ENCODE measurements around the gene MLF2. TPM values are rescaled to one million over a fixed set of nuclear protein-coding genes. Genes with fewer than 3 reads are reported as not detected.
A peak's percentile ranks its signal among the peaks of the same experiment; 100 is the strongest.
"Not testable (repeated sequence)": the region's sequence is repeated elsewhere in the genome, so short reads cannot be mapped to it uniquely, and the experiment has no call there.

The MLF2 gene
- total RNA-seq, 1 experiment from 2014 or later = 278 TPM

- peak; percentile 55 for DNase-seq (ENCODE audit: low read depth)
These were observed 17.3 kb downstream of the MLF2 start for GRCh38 chr12:6735448-6736191.

DNA sequence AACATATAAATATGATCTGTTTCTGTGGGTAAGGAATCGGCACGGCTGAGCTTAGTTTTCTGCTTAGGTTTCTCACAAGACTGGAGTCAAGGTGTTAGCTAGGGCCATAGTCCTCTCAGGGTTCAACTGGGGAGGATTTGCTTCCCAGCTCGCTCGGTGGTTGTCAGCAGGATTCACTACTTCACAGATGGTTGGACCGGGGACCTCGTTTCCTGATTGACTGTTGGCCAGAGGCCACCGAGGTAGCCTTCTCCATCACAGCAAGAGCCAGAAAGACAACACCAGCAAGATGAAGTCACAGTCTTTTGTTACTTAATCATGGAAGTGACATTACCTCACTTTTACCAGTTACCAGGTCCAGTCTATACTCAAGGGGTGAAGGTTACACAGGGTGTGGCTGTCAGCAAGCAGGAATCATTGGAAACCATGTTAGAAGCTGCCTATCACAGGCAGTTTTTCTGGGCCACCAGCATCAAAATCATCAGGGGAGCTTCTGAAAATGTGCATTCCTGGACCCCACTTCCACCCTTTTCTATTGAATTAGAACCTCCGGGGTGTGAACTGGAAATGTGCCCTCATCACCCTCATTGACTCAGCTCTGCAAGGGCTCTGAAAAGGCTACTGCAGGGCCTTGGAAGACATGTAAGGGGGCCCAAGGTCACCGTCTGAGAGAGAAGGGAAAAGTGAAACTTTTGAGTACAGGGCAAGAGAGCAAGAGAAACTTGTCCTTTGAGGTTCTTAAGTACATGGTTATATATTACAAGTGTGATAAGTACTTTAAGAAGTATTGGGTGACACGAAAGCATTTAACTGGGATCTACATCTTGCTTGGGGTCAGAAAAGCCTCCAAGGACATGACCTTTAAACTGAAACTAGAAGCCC, 18.2 kb downstream of the MLF2 start:
- DNase-seq (ENCODE audit: low read depth) = no peak

- DNase-seq (ENCODE audit: low read depth) = no peak
These were observed 22.8 kb downstream of the MLF2 start for GRCh38 chr12:6730169-6730568.

GRCh38 chr12:6729186-6729585, 23.8 kb downstream of the MLF2 start:
- no peak for DNase-seq (ENCODE audit: low read depth)

- DNase-seq (ENCODE audit: low read depth) = no peak
These were observed 27.6 kb downstream of the MLF2 start for GRCh38 chr12:6725350-6725749.

DNA sequence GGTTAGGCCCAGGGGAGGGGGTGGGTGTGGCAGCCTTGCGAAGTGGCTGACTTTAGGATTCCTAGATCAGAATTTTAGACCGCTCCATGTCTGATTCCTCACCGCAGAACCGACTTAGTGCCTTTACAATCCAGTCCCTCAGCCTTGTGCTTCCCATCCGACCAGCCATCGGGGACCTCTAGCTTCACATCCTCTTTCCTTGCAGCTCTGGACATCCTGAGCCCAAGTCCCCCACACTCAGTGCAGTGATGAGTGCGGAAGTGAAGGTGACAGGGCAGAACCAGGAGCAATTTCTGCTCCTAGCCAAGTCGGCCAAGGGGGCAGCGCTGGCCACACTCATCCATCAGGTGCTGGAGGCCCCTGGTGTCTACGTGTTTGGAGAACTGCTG, 28.5 kb downstream of the MLF2 start:
- peak; percentile 32 for DNase-seq (ENCODE audit: low read depth)

- peak; percentile 98 for DNase-seq (ENCODE audit: low read depth)
These were observed 29.1 kb downstream of the MLF2 start, which contains the start of gene COPS7A for GRCh38 chr12:6723607-6724408. Gene COPS7A, plus strand, starts transcription at chr12:6724046. Its CDS starts 611 bp downstream, at chr12:6724657.

DNA sequence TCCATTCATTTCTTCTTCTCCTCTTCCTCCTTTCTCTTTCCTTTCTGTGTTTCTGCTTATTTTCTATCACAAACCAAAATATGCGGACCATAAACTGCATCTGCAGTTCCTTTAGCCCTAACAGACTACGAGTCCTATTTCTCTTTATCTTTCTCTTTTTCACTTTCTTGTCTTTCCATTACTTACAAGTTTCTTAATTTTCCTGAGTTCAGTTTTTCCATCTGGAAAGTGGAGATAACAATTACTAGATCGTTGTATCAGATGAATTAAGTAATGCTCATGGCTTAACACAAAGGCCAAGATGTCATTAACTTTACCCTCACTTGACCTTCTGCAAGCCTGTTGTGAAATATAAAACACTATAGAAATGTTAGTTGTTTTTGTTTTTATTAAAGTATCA, 30.1 kb downstream of the MLF2 start:
- no peak for DNase-seq (ENCODE audit: low read depth)

DNA sequence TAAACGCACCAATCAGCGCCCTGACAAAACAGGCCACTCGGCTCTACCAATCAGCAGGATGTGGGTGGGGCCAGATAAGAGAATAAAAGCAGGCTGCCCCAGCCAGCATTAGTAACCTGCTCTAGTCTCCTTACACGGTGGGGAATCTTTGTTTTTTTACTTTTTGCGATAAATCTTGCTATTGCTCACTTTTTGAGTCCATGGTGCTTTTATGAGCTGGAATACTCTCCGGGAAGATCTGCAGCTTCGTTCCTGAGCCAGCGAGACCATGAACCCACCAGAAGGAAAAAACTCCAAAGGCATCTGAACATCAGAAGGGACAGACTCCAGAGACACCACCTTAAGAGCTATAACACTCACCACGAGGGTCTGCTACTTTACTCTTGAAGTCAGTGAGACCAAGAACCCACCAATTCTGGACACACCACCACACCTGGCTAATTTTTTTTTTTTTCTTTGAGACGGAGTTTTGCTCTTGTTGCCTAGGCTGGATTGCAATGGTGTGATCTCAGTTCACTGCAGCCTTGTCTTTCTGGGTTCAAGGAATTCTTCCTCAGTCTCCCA, 36.0 kb downstream of the MLF2 start:
- no peak for DNase-seq (ENCODE audit: low read depth)

DNA sequence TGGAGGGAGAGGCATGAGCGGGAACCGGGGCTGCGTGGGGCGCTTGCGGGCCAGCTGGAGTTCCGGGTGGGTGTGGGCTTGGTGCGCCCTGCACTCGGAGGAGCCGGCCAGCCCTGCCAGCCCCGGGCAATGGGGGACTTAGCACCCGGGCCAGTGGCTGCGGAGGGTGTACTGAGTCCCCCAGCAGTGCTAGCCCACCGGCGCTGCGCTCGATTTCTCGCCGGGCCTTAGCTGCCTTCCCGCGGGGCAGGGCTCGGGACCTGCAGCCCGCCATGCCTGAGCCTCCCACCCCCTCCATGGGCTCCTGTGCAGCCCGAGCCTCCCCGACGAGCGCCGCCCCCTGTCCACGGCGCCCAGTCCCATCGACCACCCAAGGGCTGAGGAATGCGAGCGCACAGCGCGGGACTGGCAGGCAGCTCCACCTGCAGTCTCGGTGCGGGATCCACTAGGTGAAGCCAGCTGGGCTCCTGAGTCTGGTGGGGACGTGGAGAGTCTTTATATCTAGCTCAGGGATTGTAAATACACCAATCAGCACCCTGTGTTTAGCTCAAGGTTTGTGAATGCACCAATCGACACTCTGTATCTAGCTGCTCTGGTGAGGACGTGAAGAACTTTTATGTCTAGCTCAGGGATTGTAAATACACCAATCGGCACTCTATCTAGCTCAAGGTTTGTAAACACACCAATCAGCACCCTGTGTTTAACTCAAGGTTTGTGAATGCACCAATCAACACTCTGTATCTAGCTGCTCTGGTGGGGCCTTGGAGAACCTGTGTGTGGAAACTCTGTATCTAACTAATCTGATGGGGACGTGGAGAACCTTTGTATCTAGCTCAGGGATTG, 36.7 kb downstream of the MLF2 start:
- DNase-seq (ENCODE audit: low read depth) = not testable (repeated sequence)

GRCh38 chr12:6708960-6709394, 44.0 kb downstream of the MLF2 start:
- no peak for DNase-seq (ENCODE audit: low read depth)

DNA sequence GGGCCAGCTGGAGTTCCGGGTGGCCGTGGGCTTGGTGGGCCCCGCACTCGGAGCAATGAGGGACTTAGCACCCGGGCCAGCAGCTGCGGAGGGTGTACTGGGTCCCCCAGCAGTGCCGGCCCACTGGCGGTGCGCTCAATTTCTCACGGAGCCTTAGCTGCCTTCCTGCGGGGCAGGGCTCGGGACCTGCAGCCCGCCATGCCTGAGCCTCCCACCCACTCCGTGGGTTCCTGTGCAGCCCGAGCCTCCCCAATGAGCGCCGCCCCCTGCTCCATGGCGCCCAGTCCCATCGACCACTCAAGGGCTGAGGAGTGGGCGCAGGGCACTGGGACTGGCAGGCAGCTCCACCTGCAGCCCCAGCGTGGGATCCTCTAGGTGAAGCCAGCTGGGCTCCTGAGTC, 44.6 kb downstream of the MLF2 start:
- not testable (repeated sequence) for DNase-seq (ENCODE audit: low read depth)

GRCh38 chr12:6703631-6704030, 49.3 kb downstream of the MLF2 start:
- peak; percentile 25 for DNase-seq (ENCODE audit: low read depth)

- DNase-seq (ENCODE audit: low read depth) = peak; percentile 41
These were observed 51.7 kb downstream of the MLF2 start for GRCh38 chr12:6701078-6701768.

DNA sequence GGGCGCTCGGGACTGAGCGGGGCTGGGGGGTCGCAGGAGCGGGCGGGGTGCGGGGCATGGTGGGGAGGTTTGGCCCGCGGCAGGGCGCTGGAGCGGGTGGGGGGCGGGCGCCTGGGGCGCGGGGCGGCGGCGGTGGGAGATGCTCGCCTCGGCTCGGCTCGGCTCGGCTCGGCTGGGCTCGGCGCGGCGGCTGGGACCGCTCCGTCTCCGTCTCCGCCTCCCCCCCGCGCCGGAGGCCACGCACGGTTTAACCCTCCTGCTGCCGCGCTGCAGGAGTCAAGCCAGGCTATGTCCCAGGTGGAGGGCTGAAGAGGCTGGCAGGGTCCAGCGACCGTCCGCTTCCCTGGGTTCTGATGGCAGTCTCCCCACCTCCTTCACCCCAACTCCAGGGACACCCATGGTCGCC, 52.3 kb downstream of the MLF2 start, which contains the start of gene PIANP:
Gene PIANP, minus strand, starts transcription at position 170 of the 406 bp plus-strand sequence. CDS start 2,754 bp downstream, outside the sequence.
- peak; percentile 16 for DNase-seq (ENCODE audit: low read depth)

DNA sequence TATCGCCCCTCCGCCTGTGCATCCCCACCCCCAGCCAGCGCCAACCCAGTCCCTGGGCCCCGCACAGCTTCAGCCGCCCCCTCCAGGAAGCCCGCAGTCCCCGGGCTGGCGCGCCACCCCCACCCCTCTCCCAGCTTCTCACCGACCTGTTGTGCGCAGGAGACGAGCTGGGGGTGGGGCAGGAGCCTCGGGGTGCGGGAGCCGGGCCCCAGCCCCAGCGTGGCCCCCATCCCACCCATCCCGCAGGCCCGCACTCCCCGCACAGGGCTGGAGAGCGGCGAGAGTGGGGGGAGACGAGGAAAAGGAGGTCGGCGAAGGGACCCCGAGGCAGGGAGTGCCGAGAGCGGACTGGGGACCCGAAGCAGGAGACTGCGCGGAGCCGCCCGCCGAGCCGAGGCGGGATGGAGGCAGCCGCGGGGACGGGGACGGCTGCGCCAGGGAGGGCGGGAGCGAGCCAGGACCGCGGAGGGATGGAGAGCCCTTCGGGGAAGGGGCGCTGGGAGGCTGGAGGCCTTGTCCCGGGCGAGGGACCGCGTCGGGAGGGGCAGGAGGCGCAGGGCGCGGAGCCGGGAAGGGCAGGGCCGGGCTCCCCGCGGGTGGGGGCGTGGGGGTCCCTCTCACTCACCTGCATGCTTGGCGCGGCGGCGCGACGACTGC, 52.8 kb downstream of the MLF2 start:
- DNase-seq (ENCODE audit: low read depth) = no peak

- DNase-seq (ENCODE audit: low read depth) = no peak
These were observed 53.5 kb downstream of the MLF2 start for GRCh38 chr12:6699259-6699988.

GRCh38 chr12:6698352-6699046, 54.4 kb downstream of the MLF2 start:
- no peak for DNase-seq (ENCODE audit: low read depth)

Data from M059J (cell line).